Right renal cortex interstitium (tissue), 3 donors: Measurements from ENCODE around the gene RNF13. TPM values are rescaled to one million over a fixed set of nuclear protein-coding genes. Genes with fewer than 3 reads are reported as not detected.
"Not testable (repeated sequence)": the region's sequence is repeated elsewhere in the genome, so short reads cannot be mapped to it uniquely, and the experiment has no call there.

Source experiments
- DNase-seq, 3 donors: peaks; one replicate each; pipeline ENCODE4 v3.0.0-alpha.2; 2013; ENCODE audit warnings: low read depth in 3 of 3, low spot score in 2 of 3
- polyA plus RNA-seq, 3 donors: library from polyadenylated mRNA; unstranded; fragments of 120-200 nt; gene quantifications; one replicate each; pipeline ENCODE4 v1.2.1, GENCODE V29; 2013; ENCODE audit not compliant: insufficient read length in 3 of 3

RNF13 gene
- polyA plus RNA-seq, 3 donors = 101 to 108 (median 107) TPM

- DNase-seq = no peak
Observed at GRCh38 chr3:149892371-149892770, 79.4 kb downstream of the RNF13 start.

DNA sequence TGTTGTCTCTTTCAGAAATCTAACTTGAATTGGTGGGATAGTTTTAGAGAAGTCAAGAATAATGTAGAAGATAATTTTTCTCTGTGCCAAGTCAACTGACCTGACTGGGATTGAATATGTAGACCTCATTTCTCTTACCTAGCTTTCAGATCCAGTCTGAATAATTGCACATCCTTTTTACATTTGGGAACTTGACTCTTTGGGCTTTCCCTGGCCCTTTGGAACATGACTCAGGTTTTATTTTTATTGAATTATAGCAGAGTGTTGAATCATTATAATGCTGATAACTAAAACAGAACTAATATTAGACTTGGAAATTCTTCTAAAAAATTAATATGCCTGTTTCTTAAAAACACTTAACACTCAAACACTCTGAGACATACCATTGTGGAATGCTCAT, 81.2 kb downstream of the RNF13 start:
- no peak for DNase-seq

DNA sequence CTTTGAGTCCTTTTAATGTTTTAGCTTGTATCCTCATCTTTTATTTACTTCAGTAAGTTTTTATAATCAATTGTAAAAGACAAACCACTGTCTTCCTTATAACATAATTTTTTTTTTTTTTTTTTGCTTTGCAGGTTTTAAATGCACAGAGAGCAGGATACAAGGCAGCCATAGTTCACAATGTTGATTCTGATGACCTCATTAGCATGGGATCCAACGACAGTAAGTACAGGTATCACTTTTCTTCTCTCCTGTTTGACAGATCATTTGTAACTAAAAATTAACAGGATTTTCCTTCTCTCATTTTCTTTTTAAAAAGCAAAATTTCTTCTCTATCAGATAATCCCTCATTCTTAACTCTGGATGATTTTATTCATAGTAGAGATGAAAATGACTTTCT, 82.3 kb downstream of the RNF13 start:
- no peak for DNase-seq

DNA sequence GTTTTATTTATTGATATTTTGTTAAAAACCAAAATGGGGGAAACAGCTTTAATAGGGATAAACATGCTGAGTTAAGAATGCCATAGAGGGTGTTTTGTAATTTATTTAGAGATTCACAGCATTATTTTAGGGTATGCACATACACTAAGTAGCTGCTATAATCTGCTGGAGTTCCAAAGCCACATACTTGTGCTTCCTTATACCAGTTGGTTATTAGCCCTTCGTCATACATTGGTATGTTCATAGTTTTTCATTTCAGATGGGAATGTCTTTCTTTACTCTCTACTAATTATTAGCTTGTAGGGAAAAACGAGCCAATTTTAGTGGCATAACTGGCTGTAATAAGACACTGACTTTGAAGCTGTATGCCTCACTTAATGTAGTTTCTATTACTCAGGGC, 82.8 kb downstream of the RNF13 start:
- DNase-seq = no peak

GRCh38 chr3:149898771-149899170, 85.8 kb downstream of the RNF13 start:
- no peak for DNase-seq

- no peak for DNase-seq
Observed at GRCh38 chr3:149900322-149900721, 87.3 kb downstream of the RNF13 start.

DNA sequence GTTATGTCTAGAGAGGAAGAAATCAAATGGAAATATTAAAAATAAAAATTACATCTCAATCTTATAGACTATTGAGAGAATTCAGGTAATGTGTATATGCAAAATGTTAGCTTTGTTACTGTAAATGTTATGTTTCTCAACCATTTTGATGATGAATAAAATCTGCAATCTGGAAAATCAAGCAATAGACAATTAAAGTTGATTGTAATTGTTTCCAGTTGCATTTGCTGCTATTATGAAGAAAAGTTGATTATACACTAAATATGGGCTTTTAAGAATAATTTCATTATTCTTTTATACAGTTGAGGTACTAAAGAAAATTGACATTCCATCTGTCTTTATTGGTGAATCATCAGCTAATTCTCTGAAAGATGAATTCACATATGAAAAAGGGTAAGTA, 88.8 kb downstream of the RNF13 start:
- no peak for DNase-seq

GRCh38 chr3:149902498-149903139, 89.6 kb downstream of the RNF13 start:
- DNase-seq = no peak

- no peak for DNase-seq
Observed at GRCh38 chr3:149906036-149906435, 93.0 kb downstream of the RNF13 start.

DNA sequence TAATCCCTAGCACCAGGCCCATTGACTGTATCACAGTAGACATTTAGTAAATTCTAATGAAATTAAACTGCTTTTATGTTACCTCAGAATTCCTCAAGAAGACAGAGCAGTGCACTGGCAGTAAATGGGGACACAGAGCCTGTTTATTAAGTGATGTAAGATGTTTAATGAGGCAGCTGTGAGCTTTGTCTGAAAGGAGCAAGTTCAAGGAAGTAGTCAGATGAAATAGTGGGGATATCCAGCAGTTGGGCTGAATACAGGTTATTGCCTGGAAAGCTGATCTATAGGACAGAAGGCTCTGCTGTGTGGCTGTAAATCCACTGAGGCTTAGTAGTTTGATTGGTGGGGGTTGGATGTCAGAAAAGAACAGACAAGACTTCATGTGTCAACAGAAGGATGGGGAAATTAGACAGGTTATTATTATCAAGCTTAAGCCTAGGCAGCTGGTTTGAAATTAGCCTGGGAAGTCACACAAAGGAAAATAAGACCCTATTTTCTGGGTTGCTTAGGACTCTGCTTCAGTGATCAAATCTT, 95.5 kb downstream of the RNF13 start:
- no peak for DNase-seq

DNA sequence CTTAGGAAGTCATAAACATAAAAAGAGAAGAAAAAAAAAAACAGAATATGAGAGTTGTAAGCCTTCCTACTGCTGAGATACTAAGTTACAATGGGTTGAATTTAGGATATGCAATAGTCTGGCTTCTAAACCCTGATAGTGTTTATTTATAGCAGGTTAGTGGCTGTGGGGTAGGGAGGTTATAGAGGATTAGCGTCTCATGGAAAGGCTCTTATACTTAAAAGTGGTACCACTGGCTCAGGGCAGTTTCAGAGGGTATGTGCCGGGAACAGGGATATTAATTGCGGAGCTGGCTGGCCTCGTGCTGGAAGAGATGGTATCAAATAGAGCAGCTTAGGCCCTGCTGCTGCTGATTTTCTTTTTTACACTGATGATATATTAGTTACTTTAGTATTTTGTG, 96.9 kb downstream of the RNF13 start:
- no peak for DNase-seq

- no peak for DNase-seq
Observed at GRCh38 chr3:149917124-149917667, 104.2 kb downstream of the RNF13 start.

GRCh38 chr3:149919509-149919908, 106.5 kb downstream of the RNF13 start:
- no peak for DNase-seq

DNA sequence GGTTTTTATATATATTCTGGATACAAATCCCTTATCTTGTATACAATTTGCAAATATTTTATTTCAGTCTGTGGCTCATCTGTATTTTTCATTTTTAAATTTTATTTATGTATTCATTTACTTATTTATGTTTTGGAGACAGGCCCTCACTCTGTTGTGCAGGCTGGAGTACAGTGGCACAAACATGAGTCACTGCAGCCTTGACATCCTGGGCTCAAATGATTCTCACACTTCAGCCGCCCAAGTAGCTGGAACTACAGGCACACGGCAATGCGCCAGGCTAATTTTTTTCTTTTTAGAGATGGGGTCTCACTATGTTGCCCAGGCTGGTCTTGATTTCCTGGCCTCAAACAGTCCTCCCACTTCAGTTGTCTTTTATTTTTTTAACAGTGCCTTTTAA, 107.1 kb downstream of the RNF13 start:
- no peak for DNase-seq

DNA sequence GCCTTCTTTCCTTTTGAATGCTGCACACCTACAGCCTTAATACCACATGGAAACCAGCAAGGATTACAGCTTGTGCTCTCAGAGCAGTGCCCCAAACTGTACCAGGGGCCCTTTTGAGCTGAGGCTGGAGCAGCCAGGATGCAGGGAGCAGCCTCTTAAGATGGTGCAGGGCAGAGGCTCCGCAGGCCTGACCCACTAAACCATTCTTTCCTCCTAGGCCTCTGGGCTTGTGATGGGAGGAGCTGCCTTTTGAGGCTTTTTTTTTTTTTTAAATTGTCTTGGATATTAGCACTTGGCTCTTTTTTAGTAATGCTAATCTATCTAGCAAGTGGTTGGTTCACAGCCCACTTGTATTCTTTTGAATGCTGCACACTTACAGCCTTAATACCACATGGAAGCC, 120.0 kb downstream of the RNF13 start:
- DNase-seq = no peak

DNA sequence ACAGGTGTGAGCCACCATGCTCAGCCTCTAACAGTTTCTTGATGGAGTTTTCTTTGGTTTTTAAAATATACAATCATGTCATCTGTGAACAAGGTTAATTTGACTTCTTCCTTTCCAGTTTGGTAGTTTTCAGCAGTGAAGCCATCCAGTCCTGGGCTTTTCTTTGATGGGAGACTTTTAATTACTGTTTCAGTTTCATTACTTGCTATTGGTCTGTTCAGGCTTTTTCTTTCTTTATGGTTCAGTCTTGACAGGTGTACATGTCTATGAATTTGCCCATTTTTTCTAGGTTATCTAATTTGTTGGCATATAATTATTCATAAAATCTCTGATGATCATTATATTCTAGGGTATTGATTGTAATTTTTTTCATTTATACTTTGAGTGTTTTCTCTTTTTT, 120.8 kb downstream of the RNF13 start:
- no peak for DNase-seq

DNA sequence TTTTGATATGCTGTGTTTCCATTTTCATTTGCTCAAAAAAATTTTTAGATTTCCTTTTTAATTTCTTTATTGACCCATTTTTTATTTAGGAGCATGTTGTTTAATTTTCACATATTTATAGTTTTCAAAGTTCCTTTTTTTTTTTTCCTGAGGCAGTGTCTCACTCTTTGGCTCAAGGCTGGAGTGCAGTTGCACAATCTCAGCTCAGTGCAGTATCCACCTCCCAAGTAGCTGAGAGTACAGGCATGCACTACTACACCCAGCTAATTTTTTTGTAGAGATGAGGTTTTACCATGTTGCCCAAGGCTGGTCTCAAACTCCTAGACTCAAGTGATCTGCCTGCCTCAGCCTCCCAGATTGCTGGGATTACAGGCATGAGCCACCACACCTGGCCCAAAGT, 121.5 kb downstream of the RNF13 start:
- no peak for DNase-seq

GRCh38 chr3:149936812-149937230, 123.8 kb downstream of the RNF13 start:
- DNase-seq = peak; percentile 10 to 36 (median 13)

GRCh38 chr3:149938392-149939055, 125.5 kb downstream of the RNF13 start:
- not testable (repeated sequence) for DNase-seq

- no peak for DNase-seq
Observed at GRCh38 chr3:149941186-149941585, 128.2 kb downstream of the RNF13 start.

GRCh38 chr3:149941946-149942345, 128.9 kb downstream of the RNF13 start:
- DNase-seq = no peak

GRCh38 chr3:149942409-149942808, 129.4 kb downstream of the RNF13 start:
- DNase-seq = no peak
